ENCODE results near the gene DCTN4.

- TF ChIP-seq, protein P1, sequence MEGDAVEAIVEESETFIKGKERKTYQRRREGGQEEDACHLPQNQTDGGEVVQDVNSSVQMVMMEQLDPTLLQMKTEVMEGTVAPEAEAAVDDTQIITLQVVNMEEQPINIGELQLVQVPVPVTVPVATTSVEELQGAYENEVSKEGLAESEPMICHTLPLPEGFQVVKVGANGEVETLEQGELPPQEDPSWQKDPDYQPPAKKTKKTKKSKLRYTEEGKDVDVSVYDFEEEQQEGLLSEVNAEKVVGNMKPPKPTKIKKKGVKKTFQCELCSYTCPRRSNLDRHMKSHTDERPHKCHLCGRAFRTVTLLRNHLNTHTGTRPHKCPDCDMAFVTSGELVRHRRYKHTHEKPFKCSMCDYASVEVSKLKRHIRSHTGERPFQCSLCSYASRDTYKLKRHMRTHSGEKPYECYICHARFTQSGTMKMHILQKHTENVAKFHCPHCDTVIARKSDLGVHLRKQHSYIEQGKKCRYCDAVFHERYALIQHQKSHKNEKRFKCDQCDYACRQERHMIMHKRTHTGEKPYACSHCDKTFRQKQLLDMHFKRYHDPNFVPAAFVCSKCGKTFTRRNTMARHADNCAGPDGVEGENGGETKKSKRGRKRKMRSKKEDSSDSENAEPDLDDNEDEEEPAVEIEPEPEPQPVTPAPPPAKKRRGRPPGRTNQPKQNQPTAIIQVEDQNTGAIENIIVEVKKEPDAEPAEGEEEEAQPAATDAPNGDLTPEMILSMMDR (IDR thresholded peaks at IDR 0.05; ENCODE audit: low read depth, low read length): no peak
- TF ChIP-seq POLR2A (IDR thresholded peaks at IDR 0.05; ENCODE audit: extremely low read depth, insufficient read length) (no peak), MYC (IDR thresholded peaks at IDR 0.05; ENCODE audit: low read depth, low read length) (no peak)
- TF ChIP-seq, protein P2, sequence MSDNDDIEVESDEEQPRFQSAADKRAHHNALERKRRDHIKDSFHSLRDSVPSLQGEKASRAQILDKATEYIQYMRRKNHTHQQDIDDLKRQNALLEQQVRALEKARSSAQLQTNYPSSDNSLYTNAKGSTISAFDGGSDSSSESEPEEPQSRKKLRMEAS (IDR thresholded peaks at IDR 0.05; ENCODE audit: low read depth, low read length): no peak
Measured at GRCh38 chr5:150672884-150673275, 85.9 kb downstream of the DCTN4 start.
